SK-N-SH (cell line): ENCODE measurements around the gene BAZ1B. TPM values are rescaled to one million over a fixed set of nuclear protein-coding genes. Genes with fewer than 3 reads are reported as not detected.

ENCODE experiments used
- CTCF ChIA-PET: fragments of 300-600, 350-600 bp; formaldehyde crosslinking; extraction: SDS; loops from one replicate; lab custom pipeline; 2021; lab: Yijun Ruan, JAX
- POLR2A ChIA-PET: fragments of 350-600 bp; sonication (Branson Sonifier 250); formaldehyde crosslinking; extraction: SDS; loops from one replicate; lab custom pipeline; 2020; ENCODE audit warnings: antibody characterized with exemption, inconsistent platforms; lab: Yijun Ruan, JAX
- DNase-seq: peaks from one replicate; pipeline ENCODE4 v3.0.0; 2012
- H2AFZ ChIP-seq: fragments of 200-600 bp; sonication (generic); 2 replicates; pipeline ENCODE4 v1.8.1; 2016; ENCODE audit warnings: antibody characterized with exemption, mild to moderate bottlenecking, low read depth
- H3F3A ChIP-seq: fragments of 200-600 bp; sonication (generic); replicated peaks from 2 replicates; pipeline ENCODE3; 2016; ENCODE audit warnings: antibody characterized with exemption, mild to moderate bottlenecking; ENCODE audit not compliant: insufficient read depth
- H3K27ac ChIP-seq, 2 experiments: fragments of 200-500 bp in 1 of 2; fragments of 200-600 bp in 1 of 2; sonication (Bioruptor generic) in 1 of 2; sonication (generic), shearing (Covaris generic) in 1 of 2; 2 replicates each; pipeline versions ENCODE4 v1.5.1 to v1.6.1; 2014 to 2016; ENCODE audit warnings: low read depth in 2 of 2, inconsistent platforms in 1 of 2, low read length in 1 of 2, mild to moderate bottlenecking in 1 of 2, mixed read lengths in 1 of 2
- H3K27me3 ChIP-seq: fragments of 200-600 bp; sonication (generic), shearing (Covaris generic); 2 replicates; pipeline ENCODE4 v1.6.1; 2016; ENCODE audit warnings: mixed run types; ENCODE audit not compliant: insufficient read depth
- H3K36me3 ChIP-seq, 2 experiments: fragments of 200-500 bp in 1 of 2; fragments of 200-600 bp in 1 of 2; sonication (Bioruptor generic) in 1 of 2; sonication (generic) in 1 of 2; replicated peaks in 1 of 2; 2 replicates each; pipeline versions ENCODE3 to v1.5.1; 2014 to 2016; ENCODE audit warnings: low read length in 1 of 2, mild to moderate bottlenecking in 1 of 2; ENCODE audit not compliant: insufficient read depth in 2 of 2, control insufficient read depth in 1 of 2
- H3K4me1 ChIP-seq, 2 experiments: fragments of 200-500 bp in 1 of 2; fragments of 200-600 bp in 1 of 2; sonication (Bioruptor generic) in 1 of 2; sonication (generic), shearing (Covaris generic) in 1 of 2; 2 replicates each; pipeline versions ENCODE4 v1.5.1 to v1.6.1; 2014 to 2016; ENCODE audit warnings: low read depth in 1 of 2, low read length in 1 of 2, mixed run types in 1 of 2; ENCODE audit not compliant: insufficient read depth in 2 of 2, control insufficient read depth in 1 of 2
- H3K4me2 ChIP-seq: fragments of 200-600 bp; sonication (generic), shearing (Covaris generic); 2 replicates; pipeline ENCODE4 v1.6.1; 2017; ENCODE audit warnings: mixed run types
- H3K4me3 ChIP-seq, 2 experiments: fragments of 200-500 bp in 1 of 2; fragments of 200-600 bp in 1 of 2; sonication (Bioruptor generic) in 1 of 2; sonication (generic), shearing (Covaris generic) in 1 of 2; 2 replicates each; pipeline versions ENCODE4 v1.5.1 to v1.8.1; 2014 to 2016; ENCODE audit warnings: low read depth in 2 of 2, inconsistent platforms in 1 of 2, low read length in 1 of 2, mild to moderate bottlenecking in 1 of 2, mixed read lengths in 1 of 2, moderate library complexity in 1 of 2
- H3K79me2 ChIP-seq: fragments of 200-600 bp; sonication (generic); 2 replicates; pipeline ENCODE4 v1.8.1; 2017; ENCODE audit warnings: mild to moderate bottlenecking; ENCODE audit not compliant: insufficient read depth
- H3K9ac ChIP-seq: fragments of 200-600 bp; sonication (generic); 2 replicates; pipeline ENCODE4 v1.6.1; 2017; ENCODE audit warnings: mixed run types
- H3K9me2 ChIP-seq: fragments of 200-600 bp; sonication (generic); 2 replicates; pipeline ENCODE4 v1.6.1; 2017; ENCODE audit warnings: mixed run types
- H3K9me3 ChIP-seq: fragments of 200-600 bp; sonication (generic); 2 replicates; pipeline ENCODE4 v1.6.1; 2017; ENCODE audit warnings: mixed run types, mild to moderate bottlenecking, moderate library complexity
- H4K20me1 ChIP-seq: fragments of 200-600 bp; sonication (generic); 2 replicates; pipeline ENCODE4 v1.6.1; 2017; ENCODE audit warnings: mild to moderate bottlenecking, mixed run types; ENCODE audit not compliant: insufficient read depth
- CTCF ChIP-seq: fragments of 200-600 bp; sonication (generic); IDR thresholded peaks from 2 replicates; pipeline ENCODE4 v1.6.1; 2017; ENCODE audit warnings: antibody characterized with exemption, mild to moderate bottlenecking, moderate library complexity
- EP300 ChIP-seq, 2 experiments: IDR thresholded peaks; 2 replicates each; pipeline versions ENCODE4 v1.4.0 to v1.6.1; 2012; ENCODE audit warnings: borderline replicate concordance in 1 of 2, low read depth in 1 of 2, low read length in 1 of 2
- EZH2phosphoT487 ChIP-seq: fragments of 200-600 bp; sonication (generic); IDR thresholded peaks from 2 replicates; pipeline ENCODE4 v1.6.1; 2017; ENCODE audit warnings: low read depth, mixed run types, mild to moderate bottlenecking, antibody characterized with exemption, moderate library complexity, borderline replicate concordance
- FOXJ3 ChIP-seq: sonication (generic); formaldehyde crosslinking; IDR thresholded peaks from 2 replicates; pipeline ENCODE4 v1.5.1; 2020; ENCODE audit warnings: mild to moderate bottlenecking, missing genetic modification reagents
- GABPA ChIP-seq: IDR thresholded peaks from 2 replicates; pipeline ENCODE4 v1.4.0; 2012; ENCODE audit warnings: low read depth, mild to moderate bottlenecking
- JUND ChIP-seq: IDR thresholded peaks from 2 replicates; pipeline ENCODE4 v1.4.0; 2012
- NFIC ChIP-seq: IDR thresholded peaks from 2 replicates; pipeline ENCODE4 v1.4.0; 2012; ENCODE audit warnings: borderline replicate concordance
- NRF1 ChIP-seq: IDR thresholded peaks from 2 replicates; pipeline ENCODE4 v1.6.1; 2012; ENCODE audit warnings: low read depth, mild to moderate bottlenecking, low read length
- PBX3 ChIP-seq: IDR thresholded peaks from 2 replicates; pipeline ENCODE4; 2012
- REST ChIP-seq: IDR thresholded peaks from 2 replicates; pipeline ENCODE4 v1.6.1; 2012; ENCODE audit warnings: mild to moderate bottlenecking, low read depth, low read length, moderate library complexity
- TCF12 ChIP-seq: IDR thresholded peaks from 2 replicates; pipeline ENCODE4 v1.4.0; 2012
- USF1 ChIP-seq: IDR thresholded peaks from 2 replicates; pipeline ENCODE4 v1.4.0; 2012; ENCODE audit warnings: low read depth, borderline replicate concordance
- ZBTB33 ChIP-seq: IDR thresholded peaks from 2 replicates; pipeline ENCODE4 v1.4.0; 2012; ENCODE audit warnings: low read depth, borderline replicate concordance
- WGBS: methylation state at CpG from one replicate; pipeline ENCODE4 v1.1.6; 2017; ENCODE audit warnings: low lambda C conversion rate; 5-methylcytosine and 5-hydroxymethylcytosine counted together
- polyA plus RNA-seq, 3 experiments: library from polyadenylated mRNA; depleted of rRNA; stranded (reverse); fragments of >200 nt; gene quantifications; 2 replicates each; pipeline ENCODE4 v1.2.3, GENCODE V29; 2012

The BAZ1B gene
- polyA plus RNA-seq, 1 of the 3 experiments (the other 2 are of a cell fraction): 20.9 TPM

- no peaks in the 10 kb centered on the region for H3K9me2 ChIP-seq
- ChIA-PET POLR2A (no interaction called here), CTCF (interaction anchor here (0.8 to 5.6 kb wide), 5 partner anchors 13 to 125 kb away, joined by 3 to 32 read pairs (median 18); no protein-coding TSS in a partner anchor)
- H3K27me3 ChIP-seq: no peaks in the 10 kb centered on the region
- WGBS: 95% methylated on average over 5 of the region's 5 CpGs
- no peak overlapping the region for H3K9ac ChIP-seq
- H3K36me3 ChIP-seq: peaks cover 72 to 83% of the 10 kb centered on the region in 2 experiments
- no peaks in the 10 kb centered on the region for H3K4me1 ChIP-seq
- no peak overlapping the region for H2AFZ ChIP-seq
- peaks cover 26% of the 10 kb centered on the region for H3F3A ChIP-seq
- no peak overlapping the region for H3K4me2 ChIP-seq
- H4K20me1 ChIP-seq: peaks cover 19% of the 10 kb centered on the region; the same call in 1 of the 2 replicates
- no peak overlapping the region for H3K27ac ChIP-seq
- no peak for DNase-seq
- H3K9me3 ChIP-seq: no peaks in the 10 kb centered on the region
- H3K79me2 ChIP-seq: peaks cover 49% of the 10 kb centered on the region
- H3K4me3 ChIP-seq: no peak overlapping the region
- TF ChIP-seq NRF1 (no peak), FOXJ3 (CRISPR knock-in tag) (no peak), EZH2phosphoT487 (no peak), JUND (no peak), NFIC (no peak), USF1 (no peak), GABPA (no peak), TCF12 (no peak), PBX3 (no peak), ZBTB33 (no peak), CTCF (no peak)
These were observed 72.7 kb downstream of the BAZ1B start for GRCh38 chr7:73449422-73449821.

- H3K36me3 ChIP-seq: peaks cover 80 to 88% of the 10 kb centered on the region in 2 experiments
- no peak overlapping the region for H3K4me2 ChIP-seq
- H3K4me1 ChIP-seq: no peaks in the 10 kb centered on the region
- no peak overlapping the region for H3K4me3 ChIP-seq
- peaks cover 18% of the 10 kb centered on the region for H3F3A ChIP-seq
- no peak overlapping the region for H2AFZ ChIP-seq
- CTCF ChIA-PET: interaction anchor here (1.0 to 5.6 kb wide), 5 partner anchors 12 to 124 kb away, joined by 3 to 32 read pairs (median 18); no protein-coding TSS in a partner anchor
- H4K20me1 ChIP-seq: peaks cover 19% of the 10 kb centered on the region; the same call in 1 of the 2 replicates
- POLR2A ChIA-PET: no interaction called here
- H3K9me2 ChIP-seq: no peaks in the 10 kb centered on the region
- no peaks in the 10 kb centered on the region for H3K9me3 ChIP-seq
- no peak overlapping the region for H3K9ac ChIP-seq
- WGBS: 94% methylated on average over 4 of the region's 4 CpGs
- H3K79me2 ChIP-seq: peaks cover 49% of the 10 kb centered on the region
- no peak overlapping the region for H3K27ac ChIP-seq
- H3K27me3 ChIP-seq: no peaks in the 10 kb centered on the region
- DNase-seq: no peak
- TF ChIP-seq EZH2phosphoT487 (no peak), REST (no peak), NFIC (no peak), EP300 (IDR thresholded peaks at IDR 0.05; ENCODE audit: borderline replicate concordance in 1 of 2, low read depth in 1 of 2, low read length in 1 of 2) (no peak), CTCF (no peak)
These were observed 73.5 kb downstream of the BAZ1B start for GRCh38 chr7:73448609-73449008.
